ENCODE results near the gene TJP1. TPM values are rescaled to one million over a fixed set of nuclear protein-coding genes. Genes with fewer than 3 reads are reported as not detected.
"Not testable (repeated sequence)": the region's sequence is repeated elsewhere in the genome, so short reads cannot be mapped to it uniquely, and the experiment has no call there.

Gene TJP1
- total RNA-seq, 1 donor from 2014 or later = 120 TPM

GRCh38 chr15:29800491-29801366, 21.5 kb downstream of the TJP1 start:
- no peak for DNase-seq (ENCODE audit: low spot score)

GRCh38 chr15:29799859-29800258, 22.4 kb downstream of the TJP1 start:
- DNase-seq (ENCODE audit: low spot score) = no peak

- DNase-seq (ENCODE audit: low spot score) = no peak
Measured at GRCh38 chr15:29795610-29796009, 26.7 kb downstream of the TJP1 start.

- DNase-seq (ENCODE audit: low spot score) = no peak
Measured at GRCh38 chr15:29792426-29793159, 29.7 kb downstream of the TJP1 start.

- DNase-seq (ENCODE audit: low spot score) = no peak
Measured at GRCh38 chr15:29790607-29791006, 31.7 kb downstream of the TJP1 start.

GRCh38 chr15:29789871-29790270, 32.4 kb downstream of the TJP1 start:
- no peak for DNase-seq (ENCODE audit: low spot score)

GRCh38 chr15:29788433-29789034, 33.7 kb downstream of the TJP1 start:
- no peak for DNase-seq (ENCODE audit: low spot score)

GRCh38 chr15:29787767-29788166, 34.5 kb downstream of the TJP1 start:
- no peak for DNase-seq (ENCODE audit: low spot score)

GRCh38 chr15:29785642-29786041, 36.6 kb downstream of the TJP1 start:
- DNase-seq (ENCODE audit: low spot score) = no peak

GRCh38 chr15:29785136-29785535, 37.1 kb downstream of the TJP1 start:
- no peak for DNase-seq (ENCODE audit: low spot score)

GRCh38 chr15:29784413-29784812, 37.9 kb downstream of the TJP1 start:
- DNase-seq (ENCODE audit: low spot score) = no peak

- DNase-seq (ENCODE audit: low spot score) = not testable (repeated sequence)
Measured at GRCh38 chr15:29782816-29783215, 39.5 kb downstream of the TJP1 start.

GRCh38 chr15:29778382-29778781, 43.9 kb downstream of the TJP1 start:
- DNase-seq (ENCODE audit: low spot score) = no peak

GRCh38 chr15:29776859-29777258, 45.4 kb downstream of the TJP1 start:
- DNase-seq (ENCODE audit: low spot score) = no peak

GRCh38 chr15:29774900-29775299, 47.4 kb downstream of the TJP1 start:
- DNase-seq (ENCODE audit: low spot score) = no peak

GRCh38 chr15:29773816-29774215, 48.5 kb downstream of the TJP1 start:
- DNase-seq (ENCODE audit: low spot score) = no peak

GRCh38 chr15:29773000-29773399, 49.3 kb downstream of the TJP1 start:
- no peak for DNase-seq (ENCODE audit: low spot score)

GRCh38 chr15:29770796-29771195, 51.5 kb downstream of the TJP1 start:
- no peak for DNase-seq (ENCODE audit: low spot score)

- no peak for DNase-seq (ENCODE audit: low spot score)
Measured at GRCh38 chr15:29765898-29766527, 56.3 kb downstream of the TJP1 start.

GRCh38 chr15:29765234-29765841, 56.9 kb downstream of the TJP1 start:
- no peak for DNase-seq (ENCODE audit: low spot score)

- DNase-seq (ENCODE audit: low spot score) = no peak
Measured at GRCh38 chr15:29759596-29759995, 62.7 kb downstream of the TJP1 start.

Measured in ureter (tissue), 1 donor.